ENCODE data around the gene ZC3H18. TPM values are rescaled to one million over a fixed set of nuclear protein-coding genes. Genes with fewer than 3 reads are reported as not detected.

Gene ZC3H18
- total and polyA plus RNA-seq, 2 donors from 2014 or later, result 11.4 to 38.2 TPM

GRCh38 chr16:88536510-88536909, 33.7 kb upstream of the ZC3H18 start:
- FAIRE-seq, result no peak
- no peak overlapping the region for H3K27ac ChIP-seq (ENCODE audit: low read depth in 2 of 2, low read length in 2 of 2)
- TF ChIP-seq CTCF (IDR thresholded peaks at IDR 0.05; ENCODE audit: borderline replicate concordance, extremely low read depth, insufficient read depth), result no peak
- no peaks in the 10 kb centered on the region for H3K36me3 ChIP-seq (ENCODE audit: control insufficient read depth in 2 of 3, insufficient read depth in 3 of 3, low read length in 3 of 3)
- H3K4me3 ChIP-seq (ENCODE audit: low read length in 3 of 3), result no peak overlapping the region
- peaks cover 5% of the 10 kb centered on the region for H3K27me3 ChIP-seq (ENCODE audit: control insufficient read depth, insufficient read depth, low read length)
- DNase-seq, result peak in 1 of 5 donors; percentile 60
- H3K9ac ChIP-seq (ENCODE audit: low read length in 3 of 3), result no peak overlapping the region
- intact Hi-C loops (cut with DNase I), result no loop called here
- H3K4me1 ChIP-seq (ENCODE audit: control insufficient read depth in 2 of 3, insufficient read depth in 2 of 3, low read depth in 1 of 3, low read length in 3 of 3), result peaks cover 0 to 13% (median 0%) of the 10 kb centered on the region in 3 donors
- no peaks in the 10 kb centered on the region for H3K9me3 ChIP-seq (ENCODE audit: control insufficient read depth in 2 of 3, insufficient read depth in 1 of 3, low read length in 3 of 3)

GRCh38 chr16:88536971-88537751, 33.0 kb upstream of the ZC3H18 start:
- Histone ChIP-seq H3K4me3 (ENCODE audit: low read length in 3 of 3) (no peak overlapping the region), H3K27ac (ENCODE audit: low read depth in 2 of 2, low read length in 2 of 2) (no peak overlapping the region), H3K36me3 (ENCODE audit: control insufficient read depth in 2 of 3, insufficient read depth in 3 of 3, low read length in 3 of 3) (no peaks in the 10 kb centered on the region), H3K9ac (ENCODE audit: low read length in 3 of 3) (no peak overlapping the region), H3K9me3 (ENCODE audit: control insufficient read depth in 2 of 3, insufficient read depth in 1 of 3, low read length in 3 of 3) (no peaks in the 10 kb centered on the region), H3K4me1 (ENCODE audit: control insufficient read depth in 2 of 3, insufficient read depth in 2 of 3, low read depth in 1 of 3, low read length in 3 of 3) (peaks cover 0 to 13% (median 0%) of the 10 kb centered on the region in 3 donors), H3K27me3 (ENCODE audit: control insufficient read depth, insufficient read depth, low read length) (peaks cover 5% of the 10 kb centered on the region)
- peak in 2 of 5 donors; percentile 58 to 74 for DNase-seq
- FAIRE-seq, result no peak
- no peak for TF ChIP-seq CTCF (IDR thresholded peaks at IDR 0.05; ENCODE audit: borderline replicate concordance, extremely low read depth, insufficient read depth)
- intact Hi-C loops (cut with DNase I), result no loop called here

DNA sequence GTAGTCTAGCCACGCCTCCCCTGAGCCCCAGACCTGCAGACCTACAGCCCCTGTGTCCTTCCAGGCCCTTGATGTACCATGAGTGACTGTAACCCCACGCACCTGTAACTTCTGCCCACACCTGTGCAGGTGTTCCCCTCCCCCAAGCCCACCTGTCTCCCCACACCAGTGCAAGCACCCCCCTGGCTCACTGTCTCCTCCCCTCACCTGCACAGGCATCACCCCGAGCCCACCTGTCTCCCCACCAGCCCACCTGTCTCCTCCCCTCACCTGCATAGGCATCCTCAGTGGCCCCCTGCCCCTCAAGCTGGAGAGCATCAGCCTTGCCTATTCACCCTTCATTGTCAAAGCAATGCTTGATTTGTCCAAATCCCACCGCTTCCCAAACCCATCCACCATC, 32.3 kb upstream of the ZC3H18 start:
- Histone ChIP-seq H3K9me3 (ENCODE audit: control insufficient read depth in 2 of 3, insufficient read depth in 1 of 3, low read length in 3 of 3) (no peaks in the 10 kb centered on the region), H3K36me3 (ENCODE audit: control insufficient read depth in 2 of 3, insufficient read depth in 3 of 3, low read length in 3 of 3) (no peaks in the 10 kb centered on the region), H3K4me1 (ENCODE audit: control insufficient read depth in 2 of 3, insufficient read depth in 2 of 3, low read depth in 1 of 3, low read length in 3 of 3) (peaks cover 0 to 9% (median 0%) of the 10 kb centered on the region in 3 donors), H3K9ac (ENCODE audit: low read length in 3 of 3) (no peak overlapping the region), H3K27ac (ENCODE audit: low read depth in 2 of 2, low read length in 2 of 2) (no peak overlapping the region), H3K27me3 (ENCODE audit: control insufficient read depth, insufficient read depth, low read length) (peaks cover 5% of the 10 kb centered on the region), H3K4me3 (ENCODE audit: low read length in 3 of 3) (no peak overlapping the region)
- no peak for TF ChIP-seq CTCF (IDR thresholded peaks at IDR 0.05; ENCODE audit: borderline replicate concordance, extremely low read depth, insufficient read depth)
- intact Hi-C loops (cut with DNase I), result no loop called here
- FAIRE-seq (no peak), DNase-seq (peak in 2 of 5 donors; percentile 55 to 59)

Measured in kidney (tissue), 14 donors.